ENCODE data around the gene AQP1.

GRCh38 chr7:30903146-30903545 lies 8.5 kb upstream of the AQP1 start:
- TF ChIP-seq MEF2A (IDR thresholded peaks at IDR 0.05; ENCODE audit: insufficient read depth, low read depth, low read length): no peak
- no peak for TF ChIP-seq POLR2AphosphoS5 (IDR thresholded peaks at IDR 0.05; ENCODE audit: low read length)
- TF ChIP-seq GABPA (IDR thresholded peaks at IDR 0.05; ENCODE audit: low read depth): no peak
- no peak for TF ChIP-seq EZH2 (IDR thresholded peaks at IDR 0.05; ENCODE audit: borderline replicate concordance, control insufficient read depth, low read depth, low read length)
- TF ChIP-seq POLR2A (IDR thresholded peaks at IDR 0.05; ENCODE audit: low read depth, low read length): no peak
- TF ChIP-seq NR2C2 (IDR thresholded peaks at IDR 0.05; ENCODE audit: borderline replicate concordance, control insufficient read depth, insufficient read length, low read depth): no peak
- no peak for TF ChIP-seq ESRRA (IDR thresholded peaks at IDR 0.05; ENCODE audit: low read length)
- no peak for TF ChIP-seq CTCF (IDR thresholded peaks at IDR 0.05 in 2 of 3, conservative IDR thresholded peaks at IDR 0.05 in 1 of 3; ENCODE audit: control insufficient read depth in 2 of 3, extremely low read depth in 1 of 3, insufficient read depth in 1 of 3, low read depth in 3 of 3, low read length in 3 of 3)
- no peak for TF ChIP-seq ZNF384 (IDR thresholded peaks at IDR 0.05; ENCODE audit: borderline replicate concordance, low read depth, low read length)
- TF ChIP-seq, protein P1, sequence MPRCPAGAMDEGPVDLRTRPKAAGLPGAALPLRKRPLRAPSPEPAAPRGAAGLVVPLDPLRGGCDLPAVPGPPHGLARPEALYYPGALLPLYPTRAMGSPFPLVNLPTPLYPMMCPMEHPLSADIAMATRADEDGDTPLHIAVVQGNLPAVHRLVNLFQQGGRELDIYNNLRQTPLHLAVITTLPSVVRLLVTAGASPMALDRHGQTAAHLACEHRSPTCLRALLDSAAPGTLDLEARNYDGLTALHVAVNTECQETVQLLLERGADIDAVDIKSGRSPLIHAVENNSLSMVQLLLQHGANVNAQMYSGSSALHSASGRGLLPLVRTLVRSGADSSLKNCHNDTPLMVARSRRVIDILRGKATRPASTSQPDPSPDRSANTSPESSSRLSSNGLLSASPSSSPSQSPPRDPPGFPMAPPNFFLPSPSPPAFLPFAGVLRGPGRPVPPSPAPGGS (IDR thresholded peaks at IDR 0.05; ENCODE audit: borderline replicate concordance, insufficient read depth, low read depth, low read length, poor library complexity, severe bottlenecking): no peak
- TF ChIP-seq TAF1 (IDR thresholded peaks at IDR 0.05; ENCODE audit: borderline replicate concordance, low read depth, low read length): no peak
- no peak for TF ChIP-seq USF2 (IDR thresholded peaks at IDR 0.05; ENCODE audit: borderline replicate concordance, low read depth, low read length)
- no peak for TF ChIP-seq MXI1 (IDR thresholded peaks at IDR 0.05; ENCODE audit: low read depth, low read length)
- TF ChIP-seq E2F4 (IDR thresholded peaks at IDR 0.05; ENCODE audit: low read depth, low read length): no peak
